SK-N-SH treated with all-trans-retinoic acid at 6 μM for 48 hours (cell line): ENCODE results near the gene NPHS1.

Experiments used
- CREB5 ChIP-seq: fragments of 250-450 bp; sonication (Bioruptor Pico); IDR thresholded peaks from 2 replicates; pipeline ENCODE4 v1.5.1; 2020; ENCODE audit warnings: low read depth, mild to moderate bottlenecking, moderate library complexity
- ESRRG ChIP-seq: fragments of 250-450 bp; sonication (Bioruptor Pico); IDR thresholded peaks from 2 replicates; pipeline ENCODE4 v1.6.1; 2021; ENCODE audit warnings: mild to moderate bottlenecking
- GLIS3 ChIP-seq: fragments of 250-450 bp; sonication (Bioruptor Pico); IDR thresholded peaks from 2 replicates; pipeline ENCODE4 v1.5.0; 2020; ENCODE audit warnings: mild to moderate bottlenecking, moderate library complexity
- OSR1 ChIP-seq: fragments of 250-450 bp; sonication (Bioruptor Pico); IDR thresholded peaks from 2 replicates; pipeline ENCODE4 v1.8.0; 2022; ENCODE audit warnings: moderate library complexity, mild to moderate bottlenecking, inconsistent platforms
- PATZ1 ChIP-seq: fragments of 250-450 bp; sonication (Bioruptor Pico); IDR thresholded peaks from 2 replicates; pipeline ENCODE4 v1.8.0; 2020; ENCODE audit warnings: mild to moderate bottlenecking, moderate library complexity, borderline replicate concordance
- ZC3H10 ChIP-seq: fragments of 250-450 bp; sonication (Bioruptor Pico); IDR thresholded peaks from 2 replicates; pipeline ENCODE4 v1.5.1; 2021; ENCODE audit warnings: mild to moderate bottlenecking, moderate library complexity
- ZFP3 ChIP-seq: fragments of 250-450 bp; sonication (Bioruptor Pico); IDR thresholded peaks from 2 replicates; pipeline ENCODE4 v1.5.0; 2020; ENCODE audit warnings: mild to moderate bottlenecking, moderate library complexity
- ZFP30 ChIP-seq: fragments of 450-650 bp; formaldehyde crosslinking; IDR thresholded peaks from 2 replicates; pipeline ENCODE4 v1.5.0; 2022; ENCODE audit warnings: mild to moderate bottlenecking, moderate library complexity
- ZNF565 ChIP-seq: fragments of 450-650 bp; formaldehyde crosslinking; conservative IDR thresholded peaks from 2 replicates; pipeline ENCODE4 v1.5.0; 2020; ENCODE audit warnings: low read depth, mild to moderate bottlenecking, moderate library complexity
- ZNF8 ChIP-seq: fragments of 450-650 bp; formaldehyde crosslinking; IDR thresholded peaks from 2 replicates; pipeline ENCODE4 v1.5.0; 2020; ENCODE audit warnings: mild to moderate bottlenecking, moderate library complexity

GRCh38 chr19:35811317-35812219 is 40.7 kb downstream of the NPHS1 start:
- no peak for TF ChIP-seq CREB5 (CRISPR knock-in tag)
- TF ChIP-seq ZFP30 = no peak
- TF ChIP-seq GLIS3 (CRISPR knock-in tag) = no peak
- TF ChIP-seq PATZ1 = no peak
- TF ChIP-seq ZFP3 (CRISPR knock-in tag) = no peak
- TF ChIP-seq ZC3H10 (CRISPR knock-in tag) = no peak
- TF ChIP-seq ZNF565 (CRISPR knock-in tag) = no peak
- no peak for TF ChIP-seq OSR1
- TF ChIP-seq ESRRG (CRISPR knock-in tag) = no peak
- TF ChIP-seq ZNF8 (CRISPR knock-in tag) = no peak
